Omental fat pad (tissue), 4 donors: Measurements from ENCODE around the gene RNF166. TPM values are rescaled to one million over a fixed set of nuclear protein-coding genes. Genes with fewer than 3 reads are reported as not detected.

Source experiments
- ATAC-seq: fragments of 150-250 bp; one replicate; pipeline ENCODE4 v1.9.1; 2016; ENCODE audit warnings: mild to moderate bottlenecking, moderate library complexity; ENCODE audit not compliant: low FRiP score
- DNase-seq: peaks from one replicate; pipeline ENCODE4 v3.0.0-alpha.2; 2019; ENCODE audit warnings: low spot score
- total RNA-seq, 4 donors: library from RNA; depleted of rRNA; stranded (reverse); fragments of >200 nt; gene quantifications; one replicate each; pipeline ENCODE4 v1.1.0, GENCODE V29; 2016
- TF ChIP-seq, protein P1 (sequence below), 3 donors: fragments of 450-650 bp; IDR thresholded peaks; one replicate each; pipeline ENCODE4 v1.5.1; 2016 to 2017; ENCODE audit warnings: antibody characterized with exemption in 3 of 3, mild to moderate bottlenecking in 3 of 3, moderate library complexity in 2 of 3

Gene RNF166
- total RNA-seq, 4 donors from 2014 or later = 13.5 to 36.4 (median 20.2) TPM

DNA sequence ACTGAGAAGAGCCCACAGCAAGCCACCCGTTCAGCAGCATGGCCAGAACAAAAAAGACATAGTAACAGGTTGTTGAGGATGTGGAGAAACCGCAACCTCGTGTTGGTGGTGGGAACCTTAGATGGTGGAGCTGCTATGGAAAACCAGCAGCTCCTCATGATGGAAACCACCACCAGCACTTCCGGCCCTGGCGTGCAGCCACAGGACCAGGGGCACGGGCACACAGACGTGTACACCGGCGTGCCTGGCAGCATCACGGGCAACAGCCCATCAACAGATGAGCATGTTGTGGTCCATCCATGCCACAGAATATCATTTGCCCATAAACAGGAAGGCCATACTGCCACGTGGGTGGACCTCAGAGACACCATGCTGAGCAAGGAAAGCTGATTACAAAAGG is 12.0 kb upstream of the RNF166 start:
- ATAC-seq (no peak), DNase-seq (no peak)
- TF ChIP-seq, protein P1, sequence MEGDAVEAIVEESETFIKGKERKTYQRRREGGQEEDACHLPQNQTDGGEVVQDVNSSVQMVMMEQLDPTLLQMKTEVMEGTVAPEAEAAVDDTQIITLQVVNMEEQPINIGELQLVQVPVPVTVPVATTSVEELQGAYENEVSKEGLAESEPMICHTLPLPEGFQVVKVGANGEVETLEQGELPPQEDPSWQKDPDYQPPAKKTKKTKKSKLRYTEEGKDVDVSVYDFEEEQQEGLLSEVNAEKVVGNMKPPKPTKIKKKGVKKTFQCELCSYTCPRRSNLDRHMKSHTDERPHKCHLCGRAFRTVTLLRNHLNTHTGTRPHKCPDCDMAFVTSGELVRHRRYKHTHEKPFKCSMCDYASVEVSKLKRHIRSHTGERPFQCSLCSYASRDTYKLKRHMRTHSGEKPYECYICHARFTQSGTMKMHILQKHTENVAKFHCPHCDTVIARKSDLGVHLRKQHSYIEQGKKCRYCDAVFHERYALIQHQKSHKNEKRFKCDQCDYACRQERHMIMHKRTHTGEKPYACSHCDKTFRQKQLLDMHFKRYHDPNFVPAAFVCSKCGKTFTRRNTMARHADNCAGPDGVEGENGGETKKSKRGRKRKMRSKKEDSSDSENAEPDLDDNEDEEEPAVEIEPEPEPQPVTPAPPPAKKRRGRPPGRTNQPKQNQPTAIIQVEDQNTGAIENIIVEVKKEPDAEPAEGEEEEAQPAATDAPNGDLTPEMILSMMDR (IDR thresholded peaks at IDR 0.05) = no peak

DNA sequence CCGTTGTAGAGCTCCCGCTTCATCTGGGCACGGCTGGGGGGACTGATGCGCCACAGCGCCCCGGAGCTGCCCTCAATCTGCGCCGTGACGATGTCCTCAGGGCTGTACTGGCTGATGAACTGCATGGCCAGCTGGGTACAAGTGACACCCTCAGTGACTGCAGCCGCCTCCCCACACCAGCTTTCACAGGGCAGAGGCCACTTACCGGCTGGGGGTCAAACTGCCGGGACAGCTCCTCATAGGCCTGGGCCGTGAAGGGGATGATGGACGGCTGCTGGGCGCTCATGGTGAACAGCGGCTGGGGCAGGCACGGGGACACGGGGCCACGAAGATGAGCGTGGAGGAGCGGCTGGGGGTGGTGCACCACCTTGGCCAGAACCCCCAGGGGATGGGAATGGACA is 10.4 kb upstream of the RNF166 start:
- TF ChIP-seq, protein P1 (IDR thresholded peaks at IDR 0.05) = no peak

DNA sequence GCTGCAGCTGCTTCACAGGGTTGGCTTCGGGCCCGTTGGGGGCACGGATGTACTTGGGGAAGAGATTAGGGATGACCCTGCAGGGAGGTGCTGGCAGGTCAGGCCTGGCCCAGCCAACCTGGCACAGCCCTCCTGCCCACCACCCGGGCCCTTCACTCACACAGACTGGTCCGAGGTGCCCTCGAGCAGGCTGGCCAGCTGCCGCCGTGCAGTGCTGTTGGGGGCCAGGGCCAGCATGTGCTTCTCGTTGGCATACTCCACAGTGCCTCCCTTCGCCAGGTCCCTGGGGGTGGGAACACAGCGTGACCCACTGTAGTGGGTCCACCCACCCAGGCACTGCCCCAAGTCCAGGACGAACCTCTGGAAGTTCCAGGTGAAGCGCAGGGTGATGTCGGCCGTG is 10.0 kb upstream of the RNF166 start:
- TF ChIP-seq, protein P1 (IDR thresholded peaks at IDR 0.05) = no peak
- ATAC-seq = no peak

More for the DNA sequence above, 10.4 kb upstream of the RNF166 start:
- DNase-seq = no peak
- no peak for ATAC-seq

DNA sequence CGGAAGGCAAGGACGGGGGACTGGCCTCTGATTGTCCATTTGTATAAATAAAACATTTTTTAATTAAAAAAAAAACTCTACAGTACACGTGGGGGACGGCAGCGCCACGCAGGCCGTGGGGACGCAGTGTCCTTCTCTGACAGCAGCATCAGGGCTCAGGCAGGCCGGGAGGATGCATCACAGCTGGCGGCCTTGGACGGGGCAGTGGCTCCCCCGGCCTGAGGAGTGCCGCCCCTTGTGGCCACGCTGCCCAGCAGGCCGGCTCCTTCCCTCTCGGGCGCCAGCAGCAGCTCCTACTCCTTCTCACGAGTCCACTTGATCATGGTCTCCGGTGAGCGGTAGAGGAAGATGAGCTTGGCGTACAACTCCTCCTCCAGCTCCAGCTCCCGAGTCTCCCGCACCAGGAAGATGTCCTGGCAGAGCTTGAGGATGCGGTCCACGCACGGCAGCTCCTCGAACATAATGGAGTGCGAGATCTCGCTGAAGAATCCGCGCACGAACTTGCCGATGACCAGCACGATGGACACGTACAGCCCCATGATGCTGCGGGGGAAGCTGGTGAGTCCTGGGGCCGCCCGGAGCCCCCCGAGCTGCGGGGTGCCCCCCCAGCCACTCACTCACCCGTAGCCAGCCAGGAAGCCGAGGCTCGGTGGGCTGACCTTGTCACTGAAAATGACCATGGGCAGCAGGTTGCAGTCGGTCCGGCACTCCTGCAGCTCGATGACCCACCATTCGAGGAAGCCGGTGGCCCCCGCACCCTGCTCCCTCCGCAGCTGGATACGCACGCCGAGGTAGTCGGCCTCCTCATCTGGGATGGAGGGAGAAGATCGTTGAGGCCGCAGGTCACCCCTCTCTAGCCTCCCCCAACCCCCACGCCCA is 9.3 kb upstream of the RNF166 start:
- TF ChIP-seq, protein P1 (IDR thresholded peaks at IDR 0.05) = no peak
- DNase-seq = no peak
- no peak for ATAC-seq

More for the DNA sequence above, 10.0 kb upstream of the RNF166 start:
- no peak for DNase-seq

DNA sequence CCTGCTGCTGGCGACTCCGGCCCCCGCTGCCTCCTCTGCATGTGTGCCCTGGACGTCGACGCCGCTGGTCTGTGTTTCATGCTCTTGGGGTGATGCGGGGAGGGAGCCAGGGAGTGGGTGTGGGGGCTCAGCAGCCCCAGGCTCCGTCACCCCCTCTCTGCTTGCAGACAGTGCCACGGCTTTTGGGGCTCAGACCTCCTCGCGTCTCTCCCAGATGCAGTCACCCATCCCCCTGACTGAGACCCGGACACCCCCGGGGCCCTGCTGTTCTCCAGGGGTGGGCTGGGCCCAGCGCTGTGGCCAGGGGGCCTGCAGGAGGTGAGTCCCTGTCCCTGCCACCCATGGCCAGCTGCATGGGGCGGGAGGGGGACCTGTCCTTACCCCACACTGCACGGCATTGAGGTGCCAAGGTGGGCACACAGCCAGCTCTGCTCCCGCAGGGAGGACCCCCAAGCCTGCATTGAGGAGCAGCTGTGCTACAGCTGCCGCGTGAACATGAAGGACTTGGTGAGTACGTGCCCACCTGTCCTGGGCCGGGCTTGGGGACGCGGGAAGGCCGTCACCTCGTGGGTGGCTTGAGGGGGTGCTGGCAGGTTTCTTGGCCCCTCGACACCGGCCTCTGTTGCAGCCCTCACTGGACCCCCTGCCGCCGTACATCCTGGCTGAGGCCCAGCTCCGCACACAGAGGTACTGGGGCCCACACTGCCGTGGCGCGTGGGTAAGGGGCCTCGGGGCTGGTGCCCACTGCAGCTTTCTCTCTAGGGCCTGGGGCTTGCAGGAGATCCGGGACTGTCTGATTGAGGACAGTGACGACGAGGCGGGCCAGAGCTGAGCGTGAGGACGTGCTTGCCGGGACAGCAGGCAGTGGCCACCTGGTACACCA is 8.5 kb upstream of the RNF166 start:
- DNase-seq (no peak), ATAC-seq (no peak)
- TF ChIP-seq, protein P1 (IDR thresholded peaks at IDR 0.05) = no peak

DNA sequence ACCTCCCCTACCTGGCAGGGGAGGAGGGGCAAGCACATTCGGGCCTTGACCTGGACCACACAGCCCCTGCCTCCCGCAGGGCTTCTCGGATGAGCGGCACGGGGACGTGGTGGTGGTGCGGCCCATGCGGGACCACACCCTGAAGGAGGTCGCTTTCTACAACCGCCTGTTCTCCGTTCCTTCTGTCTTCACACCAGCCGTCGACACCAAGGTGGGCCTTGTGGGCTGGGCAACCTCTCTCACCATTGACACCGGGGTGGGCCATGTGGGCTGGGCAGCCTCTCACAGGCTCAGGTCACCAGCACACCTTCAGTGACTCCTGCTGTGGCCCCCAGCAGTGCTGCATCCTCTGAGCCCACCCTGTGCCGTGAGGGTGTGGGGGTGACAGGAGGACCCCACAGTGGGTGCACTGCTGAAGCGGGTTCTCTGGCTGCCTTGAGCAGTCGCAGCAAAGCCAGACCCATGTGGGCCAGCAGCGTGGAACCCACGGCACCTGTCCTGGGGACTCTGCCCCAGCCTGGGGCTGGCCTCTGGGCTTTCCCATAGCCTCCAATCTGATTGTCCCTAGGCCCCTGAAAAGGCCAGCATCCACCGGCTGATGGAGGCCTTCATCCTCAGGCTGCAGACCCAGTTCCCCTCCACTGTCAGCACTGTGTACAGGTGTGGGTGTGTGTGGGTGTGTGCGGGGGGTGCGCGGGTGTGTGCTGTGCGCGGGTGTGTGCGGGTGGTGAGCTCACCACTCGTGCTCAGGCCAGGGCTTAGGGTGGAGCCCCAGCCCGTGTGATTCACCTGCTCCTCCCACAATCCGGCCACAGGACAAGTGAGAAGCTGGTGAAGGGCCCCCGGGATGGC is 7.6 kb upstream of the RNF166 start:
- ATAC-seq (peak; percentile 28), DNase-seq (no peak)
- TF ChIP-seq, protein P1 (IDR thresholded peaks at IDR 0.05) = no peak
